ENCODE measurements around the gene TEN1.

DNA sequence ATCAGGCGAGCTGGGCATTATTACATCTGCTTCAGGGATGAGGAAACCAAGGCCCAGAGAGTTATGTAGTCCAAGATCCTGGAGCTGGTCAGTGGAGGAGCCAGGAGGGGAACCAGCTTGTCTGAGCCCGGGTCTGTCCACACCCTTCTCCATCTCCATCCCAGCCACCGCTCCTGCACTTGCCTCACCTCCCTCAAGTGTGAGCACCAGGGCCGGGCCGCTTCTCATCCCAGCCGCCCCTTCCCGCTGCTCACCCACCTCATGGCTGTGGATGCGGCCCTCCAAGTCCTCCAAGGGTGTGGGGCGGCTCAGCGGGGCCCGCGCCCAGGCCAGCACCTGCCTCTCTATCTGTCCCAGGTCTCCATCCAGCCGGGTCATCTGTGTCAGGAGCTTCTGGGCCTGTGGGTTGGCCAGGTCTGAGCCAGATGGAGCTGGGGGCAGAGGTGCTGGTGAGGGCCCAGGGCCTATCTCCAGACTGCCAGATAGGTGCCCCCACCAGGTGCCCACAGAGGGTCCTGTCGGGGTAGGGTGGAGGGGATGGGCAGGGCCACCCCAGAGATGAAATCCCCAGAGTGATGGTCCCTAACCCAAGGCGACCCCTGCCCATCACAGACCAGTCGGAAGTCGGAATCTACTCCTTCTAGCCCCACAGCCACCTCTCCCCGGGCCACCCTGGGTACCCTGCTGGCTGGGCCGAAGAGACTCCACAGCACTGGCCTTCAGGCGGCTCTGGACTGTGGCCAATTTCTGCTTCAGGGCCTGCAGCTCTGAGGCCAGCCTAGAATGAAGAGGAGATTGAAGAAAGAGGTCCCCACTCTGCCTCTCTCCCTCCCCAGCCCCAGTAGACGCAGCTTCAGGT is 38.7 kb downstream of the TEN1 start:
- TF ChIP-seq NFYB (CRISPR knock-in tag; IDR thresholded peaks at IDR 0.05) (no peak), PHB2 (IDR thresholded peaks at IDR 0.05; ENCODE audit: partially characterized antibody) (no peak), ZNF354B (CRISPR knock-in tag; IDR thresholded peaks at IDR 0.05) (no peak)

Data from HepG2 (cell line).